WTC11 (cell line): ENCODE results near the gene TGM2. TPM values are rescaled to one million over a fixed set of nuclear protein-coding genes. Genes with fewer than 3 reads are reported as not detected.
A peak's percentile ranks its signal among the peaks of the same experiment; 100 is the strongest.

ENCODE experiments used
- ATAC-seq: fragments of 200-7000 bp; cut with Tn5 transposase; 2 replicates; pipeline ENCODE4 v1.10.0; 2021; ENCODE audit warnings: mild to moderate bottlenecking, moderate library complexity
- CTCF ChIA-PET: fragments of 300-600 bp; sonication (Branson Sonifier 250); formaldehyde crosslinking; loops from one replicate; lab custom pipeline; 2021; ENCODE audit warnings: antibody characterized with exemption; lab: Charles Lee
- POLR2A ChIA-PET: fragments of 350-600 bp; sonication (Branson Sonifier 250); formaldehyde crosslinking; loops from one replicate; lab custom pipeline; 2021; ENCODE audit warnings: antibody characterized with exemption; lab: Charles Lee
- DNase-seq: peaks from one replicate; pipeline ENCODE4 v3.0.0; 2021; ENCODE audit warnings: low spot score
- H3K27ac Mint-ChIP-seq: 2 replicates; pipeline ENCODE4 v1.8.0; 2021; ENCODE audit warnings: mixed read lengths
- H3K27me3 Mint-ChIP-seq: 2 replicates; pipeline ENCODE4 v1.8.0; 2021; ENCODE audit warnings: low read depth, mild to moderate bottlenecking, moderate library complexity, mixed read lengths
- H3K36me3 Mint-ChIP-seq: 2 replicates; pipeline ENCODE4 v1.8.0; 2021; ENCODE audit warnings: mixed read lengths
- H3K4me1 Mint-ChIP-seq: 2 replicates; pipeline ENCODE4 v1.8.0; 2022; ENCODE audit warnings: mixed read lengths
- H3K4me3 Mint-ChIP-seq: 2 replicates; pipeline ENCODE4 v1.8.0; 2021; ENCODE audit warnings: mild to moderate bottlenecking, moderate library complexity, mixed read lengths
- H3K9me3 Mint-ChIP-seq: 2 replicates; pipeline ENCODE4 v1.8.0; 2021; ENCODE audit warnings: mixed read lengths
- CREM ChIP-seq: sonication (generic); formaldehyde crosslinking; IDR thresholded peaks from 2 replicates; pipeline ENCODE4 v1.8.1; 2022; ENCODE audit warnings: mild to moderate bottlenecking, missing genetic modification reagents, moderate library complexity
- CTCF ChIP-seq: fragments of 200-600 bp; IDR thresholded peaks from 2 replicates; pipeline ENCODE4 v1.8.0; 2022; ENCODE audit warnings: antibody characterized with exemption
- FOXJ3 ChIP-seq: sonication (generic); formaldehyde crosslinking; IDR thresholded peaks from 2 replicates; pipeline ENCODE4 v1.9.0; 2021; ENCODE audit warnings: missing genetic modification reagents, mild to moderate bottlenecking, borderline replicate concordance
- GABPB1 ChIP-seq: sonication (generic); formaldehyde crosslinking; IDR thresholded peaks from 2 replicates; pipeline ENCODE4 v1.8.1; 2023; ENCODE audit warnings: mild to moderate bottlenecking, missing genetic modification reagents
- JUN ChIP-seq: sonication (generic); formaldehyde crosslinking; IDR thresholded peaks from 2 replicates; pipeline ENCODE4 v1.8.0; 2023; ENCODE audit warnings: mild to moderate bottlenecking, missing genetic modification reagents
- KAT7 ChIP-seq: sonication (generic); formaldehyde crosslinking; IDR thresholded peaks from 2 replicates; pipeline ENCODE4 v1.8.1; 2023; ENCODE audit warnings: missing genetic modification reagents, mild to moderate bottlenecking, borderline replicate concordance
- NFE2L1 ChIP-seq: sonication (generic); formaldehyde crosslinking; IDR thresholded peaks from 2 replicates; pipeline ENCODE4 v1.8.1; 2023; ENCODE audit warnings: missing genetic modification reagents
- NFYB ChIP-seq: sonication (generic); formaldehyde crosslinking; conservative IDR thresholded peaks from 2 replicates; pipeline ENCODE4 v1.8.0; 2022; ENCODE audit warnings: low read depth, missing genetic modification reagents
- RORB ChIP-seq: fragments of 250-450 bp; sonication (Bioruptor Pico); IDR thresholded peaks from 2 replicates; pipeline ENCODE4 v1.9.0; 2021; ENCODE audit warnings: mild to moderate bottlenecking
- USF1 ChIP-seq: sonication (generic); formaldehyde crosslinking; IDR thresholded peaks from 2 replicates; pipeline ENCODE4 v1.8.0; 2022; ENCODE audit warnings: mild to moderate bottlenecking, missing genetic modification reagents
- ZNF219 ChIP-seq: sonication (generic); formaldehyde crosslinking; IDR thresholded peaks from 2 replicates; pipeline ENCODE4 v1.8.0; 2023; ENCODE audit warnings: missing genetic modification reagents, mild to moderate bottlenecking, borderline replicate concordance
- ZNF317 ChIP-seq: sonication (generic); formaldehyde crosslinking; IDR thresholded peaks from 2 replicates; pipeline ENCODE4 v1.8.1; 2023; ENCODE audit warnings: low read depth, mild to moderate bottlenecking, moderate library complexity, missing genetic modification reagents, borderline replicate concordance
- ZNF423 ChIP-seq: fragments of 250-450 bp; sonication (Bioruptor Pico); IDR thresholded peaks from 2 replicates; pipeline ENCODE4 v2.1.2; 2022; ENCODE audit warnings: mild to moderate bottlenecking, moderate library complexity
- ZNF512 ChIP-seq: sonication (generic); formaldehyde crosslinking; IDR thresholded peaks from 2 replicates; pipeline ENCODE4 v1.8.1; 2022; ENCODE audit warnings: missing genetic modification reagents, borderline replicate concordance
- total RNA-seq: library from RNA; stranded (reverse); gene quantifications from 3 replicates; pipeline ENCODE4 v1.2.3, GENCODE V29; 2021
- TF ChIP-seq, protein P1 (sequence below): fragments of 250-450 bp; sonication (Bioruptor Pico); IDR thresholded peaks from 2 replicates; pipeline ENCODE4 v1.9.0; 2021; ENCODE audit warnings: mild to moderate bottlenecking
- TF ChIP-seq, protein P2 (sequence below): sonication (generic); formaldehyde crosslinking; IDR thresholded peaks from 2 replicates; pipeline ENCODE4 v1.8.0; 2022; ENCODE audit warnings: mild to moderate bottlenecking, missing genetic modification reagents
- TF ChIP-seq, protein P3 (sequence below): fragments of 250-450 bp; sonication (Bioruptor Pico); IDR thresholded peaks from 2 replicates; pipeline ENCODE4 v1.9.0; 2021; ENCODE audit warnings: mild to moderate bottlenecking
- TF ChIP-seq, protein P4 (sequence below): sonication (generic); formaldehyde crosslinking; IDR thresholded peaks from 2 replicates; pipeline ENCODE4 v1.8.0; 2022; ENCODE audit warnings: mild to moderate bottlenecking, missing genetic modification reagents
- TF ChIP-seq, protein P5 (sequence below): sonication (generic); formaldehyde crosslinking; IDR thresholded peaks from 2 replicates; pipeline ENCODE4 v1.8.0; 2023; ENCODE audit warnings: missing genetic modification reagents

TGM2 gene
- total RNA-seq, 1 experiment from 2014 or later, result 1.5 TPM

GRCh38 chr20:38197217-38197616 lies 32.1 kb upstream of the TGM2 start (continued):
- TF ChIP-seq, protein P1, sequence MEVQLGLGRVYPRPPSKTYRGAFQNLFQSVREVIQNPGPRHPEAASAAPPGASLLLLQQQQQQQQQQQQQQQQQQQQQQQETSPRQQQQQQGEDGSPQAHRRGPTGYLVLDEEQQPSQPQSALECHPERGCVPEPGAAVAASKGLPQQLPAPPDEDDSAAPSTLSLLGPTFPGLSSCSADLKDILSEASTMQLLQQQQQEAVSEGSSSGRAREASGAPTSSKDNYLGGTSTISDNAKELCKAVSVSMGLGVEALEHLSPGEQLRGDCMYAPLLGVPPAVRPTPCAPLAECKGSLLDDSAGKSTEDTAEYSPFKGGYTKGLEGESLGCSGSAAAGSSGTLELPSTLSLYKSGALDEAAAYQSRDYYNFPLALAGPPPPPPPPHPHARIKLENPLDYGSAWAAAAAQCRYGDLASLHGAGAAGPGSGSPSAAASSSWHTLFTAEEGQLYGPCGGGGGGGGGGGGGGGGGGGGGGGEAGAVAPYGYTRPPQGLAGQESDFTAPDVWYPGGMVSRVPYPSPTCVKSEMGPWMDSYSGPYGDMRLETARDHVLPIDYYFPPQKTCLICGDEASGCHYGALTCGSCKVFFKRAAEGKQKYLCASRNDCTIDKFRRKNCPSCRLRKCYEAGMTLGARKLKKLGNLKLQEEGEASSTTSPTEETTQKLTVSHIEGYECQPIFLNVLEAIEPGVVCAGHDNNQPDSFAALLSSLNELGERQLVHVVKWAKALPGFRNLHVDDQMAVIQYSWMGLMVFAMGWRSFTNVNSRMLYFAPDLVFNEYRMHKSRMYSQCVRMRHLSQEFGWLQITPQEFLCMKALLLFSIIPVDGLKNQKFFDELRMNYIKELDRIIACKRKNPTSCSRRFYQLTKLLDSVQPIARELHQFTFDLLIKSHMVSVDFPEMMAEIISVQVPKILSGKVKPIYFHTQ (CRISPR knock-in tag), result no peak
- TF ChIP-seq, protein P2, sequence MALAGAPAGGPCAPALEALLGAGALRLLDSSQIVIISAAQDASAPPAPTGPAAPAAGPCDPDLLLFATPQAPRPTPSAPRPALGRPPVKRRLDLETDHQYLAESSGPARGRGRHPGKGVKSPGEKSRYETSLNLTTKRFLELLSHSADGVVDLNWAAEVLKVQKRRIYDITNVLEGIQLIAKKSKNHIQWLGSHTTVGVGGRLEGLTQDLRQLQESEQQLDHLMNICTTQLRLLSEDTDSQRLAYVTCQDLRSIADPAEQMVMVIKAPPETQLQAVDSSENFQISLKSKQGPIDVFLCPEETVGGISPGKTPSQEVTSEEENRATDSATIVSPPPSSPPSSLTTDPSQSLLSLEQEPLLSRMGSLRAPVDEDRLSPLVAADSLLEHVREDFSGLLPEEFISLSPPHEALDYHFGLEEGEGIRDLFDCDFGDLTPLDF, result no peak

DNA sequence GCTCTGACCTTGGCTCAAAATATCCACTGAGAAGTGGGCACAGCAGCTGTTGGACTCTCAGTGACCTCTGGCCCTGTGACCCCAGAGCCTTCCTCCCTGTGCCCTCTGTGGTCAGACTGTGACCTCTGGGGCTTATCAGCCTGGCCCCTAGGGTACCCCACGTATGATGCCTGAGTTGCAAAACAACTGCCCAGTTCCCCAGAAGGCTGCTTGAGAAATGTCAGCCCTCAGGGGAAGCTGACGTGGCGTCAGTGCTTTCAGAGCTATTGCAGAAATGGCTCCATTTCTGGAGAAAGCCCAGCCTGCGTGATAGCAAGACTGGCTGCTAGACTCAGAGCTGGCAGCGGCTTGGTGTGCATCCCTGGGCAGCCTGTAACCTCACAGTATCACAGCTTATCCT lies 31.5 kb upstream of the TGM2 start:
- Mint-ChIP-seq H3K4me3 (no peak overlapping the region), H3K9me3 (peaks cover 10% of the 10 kb centered on the region), H3K36me3 (peaks cover 6% of the 10 kb centered on the region), H3K27me3 (no peaks in the 10 kb centered on the region; the same call in 1 of the 2 replicates), H3K27ac (no peak overlapping the region), H3K4me1 (peaks cover 12% of the 10 kb centered on the region)
- DNase-seq (no peak), ATAC-seq (no peak)
- ChIA-PET CTCF (interaction anchor here (0.7 to 1.7 kb wide), 8 partner anchors 9 to 139 kb away, joined by 3 to 6 read pairs (median 4); no protein-coding TSS in a partner anchor), POLR2A (no interaction called here)
- no peak for TF ChIP-seq CTCF
- no peak for TF ChIP-seq CREM
- TF ChIP-seq JUN (CRISPR knock-in tag), result no peak
- TF ChIP-seq, protein P3, sequence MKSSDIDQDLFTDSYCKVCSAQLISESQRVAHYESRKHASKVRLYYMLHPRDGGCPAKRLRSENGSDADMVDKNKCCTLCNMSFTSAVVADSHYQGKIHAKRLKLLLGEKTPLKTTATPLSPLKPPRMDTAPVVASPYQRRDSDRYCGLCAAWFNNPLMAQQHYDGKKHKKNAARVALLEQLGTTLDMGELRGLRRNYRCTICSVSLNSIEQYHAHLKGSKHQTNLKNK (CRISPR knock-in tag), result no peak
- no peak for TF ChIP-seq GABPB1 (CRISPR knock-in tag)
- TF ChIP-seq ZNF423, result no peak
- TF ChIP-seq KAT7 (CRISPR knock-in tag), result no peak
- no peak for TF ChIP-seq ZNF317 (CRISPR knock-in tag)
- TF ChIP-seq RORB (CRISPR knock-in tag), result no peak
- no peak for TF ChIP-seq FOXJ3 (CRISPR knock-in tag)
- no peak for TF ChIP-seq ZNF512

- Mint-ChIP-seq H3K9me3 (peaks cover 10% of the 10 kb centered on the region), H3K4me3 (no peak overlapping the region), H3K27ac (peak overlapping the region; percentile 45; the same call in 1 of the 2 replicates), H3K4me1 (peaks cover 14% of the 10 kb centered on the region), H3K36me3 (peaks cover 6% of the 10 kb centered on the region), H3K27me3 (no peaks in the 10 kb centered on the region; the same call in 1 of the 2 replicates)
- POLR2A ChIA-PET, result no interaction called here
- ATAC-seq (no peak), DNase-seq (no peak)
- CTCF ChIA-PET, result interaction anchor here (0.7 to 1.7 kb wide), 8 partner anchors 9 to 138 kb away, joined by 3 to 6 read pairs (median 4); no protein-coding TSS in a partner anchor
- TF ChIP-seq, protein P4, sequence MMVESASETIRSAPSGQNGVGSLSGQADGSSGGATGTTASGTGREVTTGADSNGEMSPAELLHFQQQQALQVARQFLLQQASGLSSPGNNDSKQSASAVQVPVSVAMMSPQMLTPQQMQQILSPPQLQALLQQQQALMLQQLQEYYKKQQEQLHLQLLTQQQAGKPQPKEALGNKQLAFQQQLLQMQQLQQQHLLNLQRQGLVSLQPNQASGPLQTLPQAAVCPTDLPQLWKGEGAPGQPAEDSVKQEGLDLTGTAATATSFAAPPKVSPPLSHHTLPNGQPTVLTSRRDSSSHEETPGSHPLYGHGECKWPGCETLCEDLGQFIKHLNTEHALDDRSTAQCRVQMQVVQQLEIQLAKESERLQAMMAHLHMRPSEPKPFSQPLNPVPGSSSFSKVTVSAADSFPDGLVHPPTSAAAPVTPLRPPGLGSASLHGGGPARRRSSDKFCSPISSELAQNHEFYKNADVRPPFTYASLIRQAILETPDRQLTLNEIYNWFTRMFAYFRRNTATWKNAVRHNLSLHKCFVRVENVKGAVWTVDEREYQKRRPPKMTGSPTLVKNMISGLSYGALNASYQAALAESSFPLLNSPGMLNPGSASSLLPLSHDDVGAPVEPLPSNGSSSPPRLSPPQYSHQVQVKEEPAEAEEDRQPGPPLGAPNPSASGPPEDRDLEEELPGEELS, result no peak
- no peak for TF ChIP-seq USF1 (CRISPR knock-in tag)
- TF ChIP-seq, protein P5, sequence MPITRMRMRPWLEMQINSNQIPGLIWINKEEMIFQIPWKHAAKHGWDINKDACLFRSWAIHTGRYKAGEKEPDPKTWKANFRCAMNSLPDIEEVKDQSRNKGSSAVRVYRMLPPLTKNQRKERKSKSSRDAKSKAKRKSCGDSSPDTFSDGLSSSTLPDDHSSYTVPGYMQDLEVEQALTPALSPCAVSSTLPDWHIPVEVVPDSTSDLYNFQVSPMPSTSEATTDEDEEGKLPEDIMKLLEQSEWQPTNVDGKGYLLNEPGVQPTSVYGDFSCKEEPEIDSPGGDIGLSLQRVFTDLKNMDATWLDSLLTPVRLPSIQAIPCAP (CRISPR knock-in tag), result no peak
- no peak for TF ChIP-seq NFYB (CRISPR knock-in tag)
- TF ChIP-seq ZNF219 (CRISPR knock-in tag), result no peak
- no peak for TF ChIP-seq NFE2L1
Measured at GRCh38 chr20:38196076-38196475, 31.0 kb upstream of the TGM2 start.
